Neural progenitor cell (in vitro differentiated cells): Measurements from ENCODE around the gene RBM41. TPM values are rescaled to one million over a fixed set of nuclear protein-coding genes. Genes with fewer than 3 reads are reported as not detected.

Experiments
- DNase-seq: peaks from one replicate; pipeline ENCODE4 v3.0.0-alpha.2; 2016; ENCODE audit warnings: low spot score
- H2AFZ ChIP-seq: fragments of 200-600 bp; sonication (generic); replicated peaks from 2 replicates; pipeline ENCODE4 v1.6.1; 2016; ENCODE audit warnings: antibody characterized with exemption
- H3F3A ChIP-seq: fragments of 200-600 bp; sonication (generic); 2 replicates; pipeline ENCODE4 v1.6.1; 2016; ENCODE audit warnings: antibody characterized with exemption, low read depth
- H3K27ac ChIP-seq: fragments of 200-600 bp; sonication (generic); 2 replicates; pipeline ENCODE4 v1.5.1; 2016; ENCODE audit warnings: mild to moderate bottlenecking
- H3K27me3 ChIP-seq: fragments of 200-600 bp; sonication (generic); 2 replicates; pipeline ENCODE4 v1.6.1; 2016; ENCODE audit warnings: mild to moderate bottlenecking, moderate library complexity
- H3K36me3 ChIP-seq: fragments of 200-600 bp; sonication (generic); 2 replicates; pipeline ENCODE4 v1.5.1; 2016
- H3K4me1 ChIP-seq: fragments of 200-600 bp; sonication (generic); 2 replicates; pipeline ENCODE4 v1.6.1; 2016; ENCODE audit warnings: mixed run types
- H3K4me2 ChIP-seq: fragments of 200-600 bp; sonication (generic); 2 replicates; pipeline ENCODE4 v1.6.1; 2016
- H3K4me3 ChIP-seq: fragments of 200-600 bp; sonication (generic); 2 replicates; pipeline ENCODE4 v1.5.1; 2016
- H3K79me2 ChIP-seq: fragments of 200-600 bp; sonication (generic); 2 replicates; pipeline ENCODE4 v1.6.1; 2016; ENCODE audit warnings: low read depth
- H3K9ac ChIP-seq: fragments of 200-600 bp; sonication (generic); 2 replicates; pipeline ENCODE4 v1.6.1; 2016
- H3K9me3 ChIP-seq: fragments of 200-600 bp; sonication (generic); 2 replicates; pipeline ENCODE4 v1.5.1; 2016; ENCODE audit warnings: low read depth
- H4K20me1 ChIP-seq: fragments of 200-600 bp; sonication (generic); 2 replicates; pipeline ENCODE4 v1.6.1; 2016; ENCODE audit warnings: low read depth
- H3K27ac Mint-ChIP-seq: 3 replicates; pipeline ENCODE4 v1.8.0; 2021; ENCODE audit warnings: mixed read lengths
- H3K27me3 Mint-ChIP-seq: 2 replicates; pipeline ENCODE4 v1.8.0; 2022; ENCODE audit warnings: low read depth, mild to moderate bottlenecking, inconsistent platforms, moderate library complexity, mixed read lengths; ENCODE audit not compliant: insufficient read depth
- H3K36me3 Mint-ChIP-seq: 3 replicates; pipeline ENCODE4 v1.8.0; 2021; ENCODE audit warnings: mixed read lengths
- H3K4me1 Mint-ChIP-seq: 3 replicates; pipeline ENCODE4 v1.8.0; 2021; ENCODE audit warnings: mixed read lengths
- H3K4me3 Mint-ChIP-seq: 3 replicates; pipeline ENCODE4 v1.8.0; 2021; ENCODE audit warnings: mild to moderate bottlenecking, moderate library complexity, mixed read lengths
- H3K9me3 Mint-ChIP-seq: 3 replicates; pipeline ENCODE4 v1.8.0; 2020; ENCODE audit warnings: mixed read lengths
- EZH2 ChIP-seq: fragments of 200-600 bp; sonication (generic); IDR thresholded peaks from 2 replicates; pipeline ENCODE4 v1.6.1; 2017; ENCODE audit warnings: antibody characterized with exemption, mild to moderate bottlenecking, moderate library complexity
- EZH2phosphoT487 ChIP-seq: fragments of 200-600 bp; sonication (generic); IDR thresholded peaks from 2 replicates; pipeline ENCODE4 v1.6.1; 2017; ENCODE audit warnings: antibody characterized with exemption
- total RNA-seq: library from RNA; depleted of rRNA; stranded (reverse); fragments of >200 nt; gene quantifications from 2 replicates; pipeline ENCODE4 v1.2.3, GENCODE V29; 2015; ENCODE audit warnings: low replicate concordance
- TF ChIP-seq, protein P1 (sequence below): fragments of 200-600 bp; sonication (generic); IDR thresholded peaks from 2 replicates; pipeline ENCODE4 v1.5.1; 2017; ENCODE audit warnings: antibody characterized with exemption, mild to moderate bottlenecking

The RBM41 gene
- total RNA-seq, 1 donor from 2014 or later: 29.1 TPM

DNA sequence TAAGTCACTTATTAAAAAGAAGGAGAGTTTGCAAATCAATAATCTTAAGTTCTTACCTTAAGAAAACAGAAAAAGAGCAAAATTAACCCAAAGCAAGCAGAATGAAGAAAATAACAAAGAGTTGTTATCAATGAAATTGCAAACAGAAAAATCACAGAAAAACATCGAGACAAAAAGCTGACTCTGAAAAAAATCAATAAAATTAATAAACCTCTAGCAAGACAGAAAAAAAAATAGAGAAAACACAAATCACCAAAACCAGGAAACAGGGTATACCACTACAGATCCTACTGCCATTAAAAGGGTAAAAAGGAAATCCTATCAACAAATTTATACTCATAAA lies 17.3 kb upstream of the RBM41 start:
- Histone ChIP-seq H3F3A (no peaks in the 10 kb centered on the region), H3K27ac (no peak overlapping the region), H3K27me3 (no peaks in the 10 kb centered on the region), H3K4me2 (no peak overlapping the region), H3K4me3 (no peak overlapping the region), H3K4me1 (no peaks in the 10 kb centered on the region), H3K9me3 (no peaks in the 10 kb centered on the region), H2AFZ (no peak overlapping the region), H3K9ac (no peak overlapping the region), H3K79me2 (no peaks in the 10 kb centered on the region), H3K36me3 (no peaks in the 10 kb centered on the region), H4K20me1 (no peaks in the 10 kb centered on the region)
- no peak for TF ChIP-seq EZH2
- TF ChIP-seq EZH2phosphoT487: no peak
- TF ChIP-seq, protein P1, sequence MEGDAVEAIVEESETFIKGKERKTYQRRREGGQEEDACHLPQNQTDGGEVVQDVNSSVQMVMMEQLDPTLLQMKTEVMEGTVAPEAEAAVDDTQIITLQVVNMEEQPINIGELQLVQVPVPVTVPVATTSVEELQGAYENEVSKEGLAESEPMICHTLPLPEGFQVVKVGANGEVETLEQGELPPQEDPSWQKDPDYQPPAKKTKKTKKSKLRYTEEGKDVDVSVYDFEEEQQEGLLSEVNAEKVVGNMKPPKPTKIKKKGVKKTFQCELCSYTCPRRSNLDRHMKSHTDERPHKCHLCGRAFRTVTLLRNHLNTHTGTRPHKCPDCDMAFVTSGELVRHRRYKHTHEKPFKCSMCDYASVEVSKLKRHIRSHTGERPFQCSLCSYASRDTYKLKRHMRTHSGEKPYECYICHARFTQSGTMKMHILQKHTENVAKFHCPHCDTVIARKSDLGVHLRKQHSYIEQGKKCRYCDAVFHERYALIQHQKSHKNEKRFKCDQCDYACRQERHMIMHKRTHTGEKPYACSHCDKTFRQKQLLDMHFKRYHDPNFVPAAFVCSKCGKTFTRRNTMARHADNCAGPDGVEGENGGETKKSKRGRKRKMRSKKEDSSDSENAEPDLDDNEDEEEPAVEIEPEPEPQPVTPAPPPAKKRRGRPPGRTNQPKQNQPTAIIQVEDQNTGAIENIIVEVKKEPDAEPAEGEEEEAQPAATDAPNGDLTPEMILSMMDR: no peak
- peaks cover 4% of the 10 kb centered on the region for H3K36me3 Mint-ChIP-seq
- peaks cover 2% of the 10 kb centered on the region for H3K27me3 Mint-ChIP-seq
- no peak overlapping the region for H3K27ac Mint-ChIP-seq
- DNase-seq: no peak
- H3K4me1 Mint-ChIP-seq: no peaks in the 10 kb centered on the region
- no peak overlapping the region for H3K4me3 Mint-ChIP-seq
- H3K9me3 Mint-ChIP-seq: no peaks in the 10 kb centered on the region

DNA sequence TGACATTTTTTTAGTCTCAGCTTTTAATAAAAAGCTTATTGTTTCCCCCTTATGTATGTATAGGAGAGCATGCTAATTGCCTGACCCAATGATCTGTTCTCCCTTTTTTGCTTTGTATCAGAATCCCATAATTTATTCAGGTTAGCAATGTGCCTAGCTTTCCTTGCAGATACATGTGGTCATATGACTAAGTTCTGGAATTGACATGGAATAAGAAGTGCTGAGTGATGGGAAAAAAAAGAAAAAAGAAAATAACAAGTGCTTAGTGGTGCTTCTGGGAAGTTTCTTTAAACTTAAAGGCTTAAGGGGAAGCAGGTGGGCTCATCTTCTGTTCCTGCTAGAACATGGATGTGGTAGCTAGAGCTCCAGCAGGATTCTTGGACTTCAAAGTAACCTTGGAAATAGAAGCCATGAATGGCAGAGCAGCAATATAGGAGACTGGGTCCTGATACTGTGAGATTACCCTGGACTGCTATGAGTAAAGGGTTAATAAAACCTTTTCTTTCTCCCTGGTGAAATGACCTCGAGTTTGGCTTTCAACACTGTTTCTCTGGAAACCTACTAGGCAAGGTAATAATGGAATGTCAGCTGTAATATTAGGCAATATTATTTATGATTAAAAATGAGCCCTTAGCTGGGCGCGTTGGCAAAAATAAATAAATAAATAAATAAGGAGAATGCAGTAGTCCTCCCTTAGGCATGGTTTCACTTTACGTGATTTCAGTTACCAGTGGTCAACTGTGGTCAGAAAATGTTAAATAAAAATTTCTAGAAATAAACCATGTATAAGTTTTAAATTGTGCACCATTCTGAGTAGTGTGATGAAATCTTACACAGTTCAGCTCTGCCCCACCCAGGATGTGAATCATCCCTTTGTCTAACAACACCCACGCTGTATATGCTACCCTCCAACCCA lies 16.7 kb upstream of the RBM41 start:
- Histone ChIP-seq H3K4me2 (no peak overlapping the region), H3K79me2 (no peaks in the 10 kb centered on the region), H3F3A (no peaks in the 10 kb centered on the region), H3K9me3 (no peaks in the 10 kb centered on the region), H3K4me3 (no peak overlapping the region), H3K27ac (no peak overlapping the region), H3K4me1 (no peaks in the 10 kb centered on the region), H3K9ac (no peak overlapping the region), H4K20me1 (no peaks in the 10 kb centered on the region), H2AFZ (no peak overlapping the region), H3K36me3 (no peaks in the 10 kb centered on the region), H3K27me3 (no peaks in the 10 kb centered on the region)
- Mint-ChIP-seq H3K27ac (no peak overlapping the region), H3K9me3 (no peaks in the 10 kb centered on the region), H3K27me3 (peaks cover 2% of the 10 kb centered on the region), H3K36me3 (peaks cover 4% of the 10 kb centered on the region), H3K4me3 (no peak overlapping the region), H3K4me1 (no peaks in the 10 kb centered on the region)
- DNase-seq: no peak
- TF ChIP-seq EZH2 (no peak), EZH2phosphoT487 (no peak)
- TF ChIP-seq, protein P1: no peak

DNA sequence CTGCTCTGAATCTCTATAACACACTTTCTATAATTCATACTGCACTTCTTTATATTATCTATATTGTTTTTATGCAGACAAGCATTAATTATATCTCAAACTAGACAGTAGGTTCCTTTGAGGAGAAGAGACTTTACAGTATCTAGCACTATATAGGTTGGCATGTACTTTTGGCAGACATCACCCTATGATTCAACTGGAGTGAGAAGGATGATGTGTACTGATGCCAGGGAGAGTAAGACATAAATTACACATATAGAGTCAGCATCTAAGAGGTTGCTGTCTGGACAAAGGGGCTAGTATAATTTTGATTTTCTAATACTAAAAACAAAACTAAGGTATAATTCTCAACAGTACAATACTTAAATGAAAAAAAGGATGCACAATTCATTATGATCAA lies 5.1 kb upstream of the RBM41 start:
- Histone ChIP-seq H3K9ac (no peak overlapping the region), H3K36me3 (peaks cover 2% of the 10 kb centered on the region), H3K4me1 (no peaks in the 10 kb centered on the region), H4K20me1 (no peaks in the 10 kb centered on the region), H3K4me3 (no peak overlapping the region), H3K9me3 (no peaks in the 10 kb centered on the region), H2AFZ (no peak overlapping the region), H3K27ac (no peak overlapping the region), H3K27me3 (no peaks in the 10 kb centered on the region), H3K4me2 (no peak overlapping the region), H3K79me2 (no peaks in the 10 kb centered on the region), H3F3A (no peaks in the 10 kb centered on the region)
- H3K36me3 Mint-ChIP-seq: no peaks in the 10 kb centered on the region
- H3K27ac Mint-ChIP-seq: no peak overlapping the region
- H3K27me3 Mint-ChIP-seq: peaks cover 2% of the 10 kb centered on the region
- no peaks in the 10 kb centered on the region for H3K4me1 Mint-ChIP-seq
- H3K4me3 Mint-ChIP-seq: no peak overlapping the region
- no peak for TF ChIP-seq EZH2phosphoT487
- no peak for DNase-seq
- H3K9me3 Mint-ChIP-seq: no peaks in the 10 kb centered on the region

DNA sequence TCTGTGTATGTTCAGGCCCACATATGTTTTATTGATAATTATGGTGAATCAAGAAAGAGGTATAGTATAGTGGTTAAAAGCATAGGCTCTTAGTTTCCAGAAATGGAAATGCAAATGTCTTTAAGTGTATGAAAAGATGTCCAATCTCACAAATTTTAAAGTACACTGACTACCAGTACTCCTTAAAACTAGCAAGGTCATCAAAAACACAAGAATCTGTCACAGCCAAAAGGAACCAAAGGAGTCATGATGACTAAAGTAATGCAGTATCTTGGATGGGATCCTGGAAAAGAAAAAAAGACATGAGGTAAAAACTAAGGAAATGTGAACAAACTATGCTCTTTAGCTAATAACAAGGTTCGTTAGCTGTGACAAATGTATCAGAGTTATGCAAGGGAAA lies 661 bp upstream of the RBM41 start:
- no peak for TF ChIP-seq EZH2
- no peak for TF ChIP-seq EZH2phosphoT487
- TF ChIP-seq, protein P1: no peak

More for the DNA sequence above, 661 bp upstream of the RBM41 start:
- Histone ChIP-seq H3K9ac (no peak overlapping the region), H3K27me3 (no peaks in the 10 kb centered on the region), H3K4me3 (no peak overlapping the region), H3K9me3 (no peaks in the 10 kb centered on the region), H4K20me1 (no peaks in the 10 kb centered on the region), H3K79me2 (peaks cover 15% of the 10 kb centered on the region), H3K27ac (no peak overlapping the region), H3K4me1 (peaks cover 7% of the 10 kb centered on the region), H2AFZ (no peak overlapping the region), H3F3A (no peaks in the 10 kb centered on the region), H3K36me3 (peaks cover 2% of the 10 kb centered on the region), H3K4me2 (no peak overlapping the region)
- peaks cover 13% of the 10 kb centered on the region for H3K4me1 Mint-ChIP-seq
- DNase-seq: no peak
- no peaks in the 10 kb centered on the region for H3K9me3 Mint-ChIP-seq
- peaks cover 2% of the 10 kb centered on the region for H3K27me3 Mint-ChIP-seq
- peak overlapping the region; percentile 100 for H3K4me3 Mint-ChIP-seq
- H3K27ac Mint-ChIP-seq: no peak overlapping the region
- H3K36me3 Mint-ChIP-seq: peaks cover 21% of the 10 kb centered on the region
